Pancreas (tissue), 10 donors: ENCODE data around the gene DNAH17. TPM values are rescaled to one million over a fixed set of nuclear protein-coding genes. Genes with fewer than 3 reads are reported as not detected.

Experiments used
- ATAC-seq, 4 donors: fragments of 200-7000 bp; cut with Tn5 transposase; one replicate each; pipeline versions ENCODE4 v1.8.0 to v1.9.1; 2020; ENCODE audit warnings: mild to moderate bottlenecking in 4 of 4, moderate library complexity in 4 of 4
- DNase-seq, 6 donors: peaks; one replicate each; pipeline ENCODE4 v3.0.0-alpha.2; 2020
- FAIRE-seq: peaks from 2 replicates; lab custom pipeline; 2012; peaks lifted over from hg19 to GRCh38; lab: Jason Lieb, UNC
- H3K27ac ChIP-seq, 4 donors: fragments of 200-600 bp; sonication (generic); 1 replicate in 3 of 4; 2 replicates in 1 of 4; pipeline versions ENCODE4 v1.5.0 to v1.8.0; 2020
- H3K27me3 ChIP-seq, 4 donors: fragments of 200-600 bp; one replicate each; pipeline ENCODE4 v1.8.0; 2021
- H3K36me3 ChIP-seq, 3 donors: fragments of 200-600 bp; sonication (generic) in 1 of 3; one replicate each; pipeline versions ENCODE4 v1.5.0 to v1.8.0; 2020 to 2021
- H3K4me1 ChIP-seq, 3 donors: fragments of 200-600 bp; one replicate each; pipeline ENCODE4 v1.8.0; 2021
- H3K4me3 ChIP-seq, 4 donors: fragments of 200-600 bp; sonication (generic) in 2 of 4; one replicate each; pipeline versions ENCODE4 v1.5.0 to v1.8.0; 2020 to 2021
- H3K9me3 ChIP-seq, 4 donors: fragments of 200-600 bp; one replicate each; pipeline ENCODE4 v1.8.0; 2021
- WGBS, 2 donors: extraction: QIAGEN DNeasy Blood & Tissue Kit; methylation state at CpG; one replicate each; pipeline ENCODE4 v1.1.7; 2013; 5-methylcytosine and 5-hydroxymethylcytosine counted together
- intact Hi-C, 3 donors: fragments of 100-400 bp; cut with DNase I; formaldehyde crosslinking; loops; one replicate each; pipeline versions ENCODE4 v1.11.1 to v1.14.2; 2022
- polyA plus RNA-seq, 2 donors: library from polyadenylated mRNA; stranded (reverse); fragments of 200-250 nt; gene quantifications; one replicate each; pipeline ENCODE4 v1.2.3, GENCODE V29; 2013
- total RNA-seq, 6 donors: library from RNA; stranded (reverse); fragmentation: NEBNext Ultra II Directional in 4 of 6; extraction: Animal tissue kit (Norgen Biotek cat#: 25700) in 4 of 6; gene quantifications; one replicate each; pipeline versions ENCODE4 v1.2.1 to v1.2.4, GENCODE V29; 2021 to 2023
- TF ChIP-seq, protein P1 (sequence below), 4 donors: fragments of 200-600 bp; sonication (generic) in 3 of 4; IDR thresholded peaks; one replicate each; pipeline versions ENCODE4 v1.5.0 to v1.8.0; 2021; ENCODE audit warnings: antibody characterized with exemption in 4 of 4
- donor health status: healthy with polysubstance abuse.
- donor health status: DM: no; HTN: no; CAD: no; lungs with moderate emphysema.
- donor health status: DM: no; HTN: no; CAD: no.
- donor health status: control.
- donor health status: control.
- donor health status: Bipolar disorder and iron deficiency.
- donor health status: DM: yes; HTN: yes; CAD: no.
- donor health status: DM: no; HTN: no; CAD: no.
- donor health status: DM: no; HTN: no; CAD: no.
- donor health status: DM: yes; HTN: yes; CAD: no.

DNAH17 gene
- total and polyA plus RNA-seq, 8 donors: 0.02 to 0.08 (median 0.03) TPM; not detected in 5

GRCh38 chr17:78576389-78577112, 645 bp downstream of the DNAH17 start:
- TF ChIP-seq, protein P1, sequence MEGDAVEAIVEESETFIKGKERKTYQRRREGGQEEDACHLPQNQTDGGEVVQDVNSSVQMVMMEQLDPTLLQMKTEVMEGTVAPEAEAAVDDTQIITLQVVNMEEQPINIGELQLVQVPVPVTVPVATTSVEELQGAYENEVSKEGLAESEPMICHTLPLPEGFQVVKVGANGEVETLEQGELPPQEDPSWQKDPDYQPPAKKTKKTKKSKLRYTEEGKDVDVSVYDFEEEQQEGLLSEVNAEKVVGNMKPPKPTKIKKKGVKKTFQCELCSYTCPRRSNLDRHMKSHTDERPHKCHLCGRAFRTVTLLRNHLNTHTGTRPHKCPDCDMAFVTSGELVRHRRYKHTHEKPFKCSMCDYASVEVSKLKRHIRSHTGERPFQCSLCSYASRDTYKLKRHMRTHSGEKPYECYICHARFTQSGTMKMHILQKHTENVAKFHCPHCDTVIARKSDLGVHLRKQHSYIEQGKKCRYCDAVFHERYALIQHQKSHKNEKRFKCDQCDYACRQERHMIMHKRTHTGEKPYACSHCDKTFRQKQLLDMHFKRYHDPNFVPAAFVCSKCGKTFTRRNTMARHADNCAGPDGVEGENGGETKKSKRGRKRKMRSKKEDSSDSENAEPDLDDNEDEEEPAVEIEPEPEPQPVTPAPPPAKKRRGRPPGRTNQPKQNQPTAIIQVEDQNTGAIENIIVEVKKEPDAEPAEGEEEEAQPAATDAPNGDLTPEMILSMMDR (IDR thresholded peaks at IDR 0.05): no peak
- Histone ChIP-seq H3K27ac (no peak overlapping the region), H3K27me3 (no peaks in the 10 kb centered on the region), H3K9me3 (no peaks in the 10 kb centered on the region), H3K4me3 (no peak overlapping the region), H3K4me1 (no peaks in the 10 kb centered on the region), H3K36me3 (no peaks in the 10 kb centered on the region)
- 70 to 82% methylated on average over 23 of the region's 23 CpGs for WGBS, 2 donors
- DNase-seq (no peak), ATAC-seq (no peak), FAIRE-seq (no peak)
- intact Hi-C loops: no loop called here

DNA sequence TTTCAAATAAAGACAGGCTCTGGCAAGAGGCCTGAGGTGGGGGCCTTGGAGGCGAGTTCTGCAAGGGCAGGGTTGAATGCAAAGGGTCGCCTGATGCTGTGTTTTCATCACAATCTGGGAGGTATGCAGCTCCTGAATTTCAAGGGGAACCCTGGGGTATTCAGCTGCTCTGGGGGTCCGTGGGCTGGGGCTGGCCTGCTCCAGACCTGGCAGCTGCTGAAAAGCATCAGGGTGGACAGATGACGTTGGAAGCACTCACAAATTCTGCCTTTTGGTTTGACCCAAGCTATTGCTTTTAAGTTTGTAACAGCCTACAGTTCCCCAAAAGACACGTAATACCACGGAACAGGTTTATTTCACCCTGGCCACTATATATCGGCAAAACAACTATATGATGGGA, 1.3 kb downstream of the DNAH17 start:
- H3K27ac ChIP-seq: no peak overlapping the region
- H3K36me3 ChIP-seq: no peaks in the 10 kb centered on the region
- TF ChIP-seq, protein P1 (IDR thresholded peaks at IDR 0.05): no peak
- no peak for DNase-seq
- no peaks in the 10 kb centered on the region for H3K4me1 ChIP-seq
- H3K27me3 ChIP-seq: no peaks in the 10 kb centered on the region
- WGBS, 2 donors: 68 to 76% methylated on average over 7 of the region's 7 CpGs
- no peak for FAIRE-seq
- H3K4me3 ChIP-seq: no peak overlapping the region
- intact Hi-C loops: no loop called here
- no peak for ATAC-seq
- no peaks in the 10 kb centered on the region for H3K9me3 ChIP-seq

DNA sequence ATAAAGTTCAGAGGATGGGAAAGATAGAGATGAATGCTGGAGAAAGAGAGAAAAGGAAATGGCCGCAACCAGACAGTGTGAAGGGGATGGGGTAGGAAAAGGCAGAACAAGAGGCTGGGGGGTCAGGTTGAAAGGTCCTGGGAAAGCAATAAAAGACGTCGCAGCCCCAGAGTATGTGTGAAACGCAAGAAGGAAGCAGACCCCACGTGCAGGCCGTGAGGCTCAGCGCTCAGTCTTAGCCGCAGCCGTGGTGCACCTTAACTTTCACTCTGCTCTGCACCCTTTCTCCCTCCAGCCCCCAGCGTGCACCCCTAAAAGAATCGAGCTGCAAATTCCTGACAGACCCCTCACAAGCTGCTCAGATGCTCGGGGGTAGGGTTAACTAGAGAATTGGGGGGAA, 1.9 kb downstream of the DNAH17 start:
- TF ChIP-seq, protein P1 (IDR thresholded peaks at IDR 0.05): no peak
- FAIRE-seq (no peak), ATAC-seq (no peak), DNase-seq (no peak)
- Histone ChIP-seq H3K4me1 (no peaks in the 10 kb centered on the region), H3K9me3 (no peaks in the 10 kb centered on the region), H3K27me3 (no peaks in the 10 kb centered on the region), H3K27ac (no peak overlapping the region), H3K36me3 (no peaks in the 10 kb centered on the region), H3K4me3 (no peak overlapping the region)
- WGBS, 2 donors: 56 to 62% methylated on average over 12 of the region's 12 CpGs
- intact Hi-C loops: no loop called here

GRCh38 chr17:78573955-78574354, 3.2 kb downstream of the DNAH17 start:
- H3K27me3 ChIP-seq: no peaks in the 10 kb centered on the region
- FAIRE-seq (no peak), DNase-seq (no peak), ATAC-seq (no peak)
- intact Hi-C loops: no loop called here
- WGBS, 2 donors: 74 to 81% methylated on average over 8 of the region's 8 CpGs
- H3K27ac ChIP-seq: no peak overlapping the region
- H3K36me3 ChIP-seq: no peaks in the 10 kb centered on the region
- TF ChIP-seq, protein P1 (IDR thresholded peaks at IDR 0.05): no peak
- no peaks in the 10 kb centered on the region for H3K9me3 ChIP-seq
- no peak overlapping the region for H3K4me3 ChIP-seq
- no peaks in the 10 kb centered on the region for H3K4me1 ChIP-seq
